ENCODE data around the gene TNFRSF19. TPM values are rescaled to one million over a fixed set of nuclear protein-coding genes. Genes with fewer than 3 reads are reported as not detected.

The TNFRSF19 gene
- total and polyA plus RNA-seq, 10 of the 15 experiments (the other 5 are each of a cell fraction or from before 2014, with no cell fraction given) = 16.4 to 46.2 (median 35.4) TPM

DNA sequence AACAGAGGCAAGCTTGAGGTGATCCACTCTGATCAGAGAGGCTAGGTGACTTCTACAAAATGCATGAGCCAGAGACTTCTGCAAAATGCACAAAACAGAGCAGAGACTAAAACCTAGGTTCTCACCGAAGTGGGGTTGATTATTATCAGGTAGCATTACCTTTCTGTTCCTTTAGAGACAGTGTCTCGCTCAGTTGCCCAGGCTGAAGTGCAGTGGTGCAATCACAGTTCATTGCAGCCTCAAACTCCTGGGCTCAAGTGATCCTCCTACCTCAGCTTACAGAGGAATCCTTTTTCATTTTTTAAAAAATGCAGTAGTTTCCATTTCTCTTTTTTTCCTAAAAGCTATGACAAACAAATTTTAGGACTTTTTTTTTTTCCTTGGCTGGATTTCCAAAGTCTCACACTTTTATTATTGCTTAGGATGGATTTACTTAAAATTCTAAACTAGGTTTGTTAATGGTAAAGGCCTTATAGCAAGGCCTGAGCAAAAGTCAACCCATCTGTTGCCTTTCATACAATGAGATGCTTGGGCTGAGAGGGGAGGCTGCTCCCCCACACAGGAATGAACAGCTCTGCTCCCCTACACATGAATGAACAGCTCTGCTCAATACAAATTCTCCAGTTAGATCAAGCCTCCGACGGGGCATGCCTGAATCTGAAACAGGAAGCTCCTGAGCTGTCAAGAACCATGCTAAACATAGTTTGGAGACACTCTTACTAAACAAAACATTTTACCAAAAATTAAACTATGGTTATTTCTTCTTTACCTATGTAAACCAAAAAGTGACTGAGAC, 18.8 kb upstream of the TNFRSF19 start:
- intact Hi-C loops (cut with micrococcal nuclease; ENCODE audit: unreplicated experiment) (no loop called here), in situ Hi-C loops (cut with MboI) (no loop called here)
- peak; percentile 81 for ATAC-seq
- FAIRE-seq = peak; percentile 82
- POLR2A ChIA-PET = interaction anchor here (2.4 kb wide), 1 partner anchor 11 kb away, joined by 7 read pairs; no protein-coding TSS in a partner anchor
- Histone ChIP-seq H3K36me3 (ENCODE audit: control insufficient read depth in 2 of 2, insufficient read depth in 2 of 2, low read length in 1 of 2) (no peaks in the 10 kb centered on the region), H3K9ac (ENCODE audit: control insufficient read depth, insufficient read depth, low read length) (peak overlapping the region; percentile 44; the same call in 1 of the 2 replicates), H3K9me3 (replicated peaks; ENCODE audit: control insufficient read depth, insufficient read depth, low read length) (0 out of 3 replicates have a peak, but pooled peaks cover 1% of the 10 kb centered on the region), H3K4me1 (ENCODE audit: control insufficient read depth, insufficient read depth, low read length) (peaks cover 10% of the 10 kb centered on the region; the same call in 1 of the 2 replicates), H3K27ac (ENCODE audit: control insufficient read depth, insufficient read depth) (peak overlapping the region; percentile 49), H4K20me1 (ENCODE audit: control insufficient read depth, insufficient read depth) (no peaks in the 10 kb centered on the region), H3K4me2 (ENCODE audit: control insufficient read depth, insufficient read depth) (no peak overlapping the region; the same call in 1 of the 2 replicates), H3K79me2 (ENCODE audit: control insufficient read depth, insufficient read depth, low read length) (no peaks in the 10 kb centered on the region), H3K27me3 (replicated peaks in 1 of 2; ENCODE audit: control insufficient read depth in 2 of 2, insufficient read depth in 2 of 2, low read length in 1 of 2) (peaks cover 0 to 1% of the 10 kb centered on the region in 2 experiments; a peak in 1 of 4 replicates), H2AFZ (ENCODE audit: control insufficient read depth, low read depth, low read length) (peak overlapping the region; percentile 68), H3K4me3 (no peak overlapping the region)
- RAD21 ChIA-PET (ENCODE audit: unreplicated experiment) = interaction anchor here (1.9 kb wide), 1 partner anchor 10 kb away, joined by 6 read pairs; no protein-coding TSS in a partner anchor
- SMC1A ChIA-PET (ENCODE audit: uncharacterized antibody, unreplicated experiment) = interaction anchor here (0.6 to 1.9 kb wide), 3 partner anchors 9 to 454 kb away, joined by 3 to 6 read pairs (median 3); no protein-coding TSS in a partner anchor
- BruUV-seq (replicated peaks) = no TSS peak
- CTCF ChIA-PET = interaction anchor here (0.6 to 0.7 kb wide), 2 partner anchors 19 to 40 kb away, joined by 3 to 5 read pairs; partner anchors contain the start of gene TNFRSF19
- DNase-seq (ENCODE audit: low read depth, low spot score) = no peak
- WGBS (ENCODE audit: insufficient coverage, insufficient replicate concordance, low lambda C conversion rate, missing lambda C conversion rate) = 52% methylated on average over 4 of the region's 4 CpGs
- TF ChIP-seq, protein P1, sequence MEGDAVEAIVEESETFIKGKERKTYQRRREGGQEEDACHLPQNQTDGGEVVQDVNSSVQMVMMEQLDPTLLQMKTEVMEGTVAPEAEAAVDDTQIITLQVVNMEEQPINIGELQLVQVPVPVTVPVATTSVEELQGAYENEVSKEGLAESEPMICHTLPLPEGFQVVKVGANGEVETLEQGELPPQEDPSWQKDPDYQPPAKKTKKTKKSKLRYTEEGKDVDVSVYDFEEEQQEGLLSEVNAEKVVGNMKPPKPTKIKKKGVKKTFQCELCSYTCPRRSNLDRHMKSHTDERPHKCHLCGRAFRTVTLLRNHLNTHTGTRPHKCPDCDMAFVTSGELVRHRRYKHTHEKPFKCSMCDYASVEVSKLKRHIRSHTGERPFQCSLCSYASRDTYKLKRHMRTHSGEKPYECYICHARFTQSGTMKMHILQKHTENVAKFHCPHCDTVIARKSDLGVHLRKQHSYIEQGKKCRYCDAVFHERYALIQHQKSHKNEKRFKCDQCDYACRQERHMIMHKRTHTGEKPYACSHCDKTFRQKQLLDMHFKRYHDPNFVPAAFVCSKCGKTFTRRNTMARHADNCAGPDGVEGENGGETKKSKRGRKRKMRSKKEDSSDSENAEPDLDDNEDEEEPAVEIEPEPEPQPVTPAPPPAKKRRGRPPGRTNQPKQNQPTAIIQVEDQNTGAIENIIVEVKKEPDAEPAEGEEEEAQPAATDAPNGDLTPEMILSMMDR (IDR thresholded peaks at IDR 0.05 in 2 of 3, conservative IDR thresholded peaks at IDR 0.05 in 1 of 3; ENCODE audit: control insufficient read depth in 2 of 3, extremely low read depth in 1 of 3, insufficient read depth in 1 of 3, low read depth in 3 of 3, low read length in 3 of 3) = no peak
- TF ChIP-seq, protein P2, sequence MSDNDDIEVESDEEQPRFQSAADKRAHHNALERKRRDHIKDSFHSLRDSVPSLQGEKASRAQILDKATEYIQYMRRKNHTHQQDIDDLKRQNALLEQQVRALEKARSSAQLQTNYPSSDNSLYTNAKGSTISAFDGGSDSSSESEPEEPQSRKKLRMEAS (IDR thresholded peaks at IDR 0.05; ENCODE audit: low read depth, low read length) = no peak
- TF ChIP-seq, protein P3, sequence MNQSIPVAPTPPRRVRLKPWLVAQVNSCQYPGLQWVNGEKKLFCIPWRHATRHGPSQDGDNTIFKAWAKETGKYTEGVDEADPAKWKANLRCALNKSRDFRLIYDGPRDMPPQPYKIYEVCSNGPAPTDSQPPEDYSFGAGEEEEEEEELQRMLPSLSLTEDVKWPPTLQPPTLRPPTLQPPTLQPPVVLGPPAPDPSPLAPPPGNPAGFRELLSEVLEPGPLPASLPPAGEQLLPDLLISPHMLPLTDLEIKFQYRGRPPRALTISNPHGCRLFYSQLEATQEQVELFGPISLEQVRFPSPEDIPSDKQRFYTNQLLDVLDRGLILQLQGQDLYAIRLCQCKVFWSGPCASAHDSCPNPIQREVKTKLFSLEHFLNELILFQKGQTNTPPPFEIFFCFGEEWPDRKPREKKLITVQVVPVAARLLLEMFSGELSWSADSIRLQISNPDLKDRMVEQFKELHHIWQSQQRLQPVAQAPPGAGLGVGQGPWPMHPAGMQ (IDR thresholded peaks at IDR 0.05; ENCODE audit: borderline replicate concordance) = no peak
- TF ChIP-seq, protein P4, sequence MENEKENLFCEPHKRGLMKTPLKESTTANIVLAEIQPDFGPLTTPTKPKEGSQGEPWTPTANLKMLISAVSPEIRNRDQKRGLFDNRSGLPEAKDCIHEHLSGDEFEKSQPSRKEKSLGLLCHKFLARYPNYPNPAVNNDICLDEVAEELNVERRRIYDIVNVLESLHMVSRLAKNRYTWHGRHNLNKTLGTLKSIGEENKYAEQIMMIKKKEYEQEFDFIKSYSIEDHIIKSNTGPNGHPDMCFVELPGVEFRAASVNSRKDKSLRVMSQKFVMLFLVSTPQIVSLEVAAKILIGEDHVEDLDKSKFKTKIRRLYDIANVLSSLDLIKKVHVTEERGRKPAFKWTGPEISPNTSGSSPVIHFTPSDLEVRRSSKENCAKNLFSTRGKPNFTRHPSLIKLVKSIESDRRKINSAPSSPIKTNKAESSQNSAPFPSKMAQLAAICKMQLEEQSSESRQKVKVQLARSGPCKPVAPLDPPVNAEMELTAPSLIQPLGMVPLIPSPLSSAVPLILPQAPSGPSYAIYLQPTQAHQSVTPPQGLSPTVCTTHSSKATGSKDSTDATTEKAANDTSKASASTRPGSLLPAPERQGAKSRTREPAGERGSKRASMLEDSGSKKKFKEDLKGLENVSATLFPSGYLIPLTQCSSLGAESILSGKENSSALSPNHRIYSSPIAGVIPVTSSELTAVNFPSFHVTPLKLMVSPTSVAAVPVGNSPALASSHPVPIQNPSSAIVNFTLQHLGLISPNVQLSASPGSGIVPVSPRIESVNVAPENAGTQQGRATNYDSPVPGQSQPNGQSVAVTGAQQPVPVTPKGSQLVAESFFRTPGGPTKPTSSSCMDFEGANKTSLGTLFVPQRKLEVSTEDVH (IDR thresholded peaks at IDR 0.05; ENCODE audit: low read depth, partially characterized antibody) = no peak
- TF ChIP-seq NR2C2 (IDR thresholded peaks at IDR 0.05; ENCODE audit: borderline replicate concordance, control insufficient read depth, insufficient read length, low read depth) = no peak
- TF ChIP-seq, protein P5, sequence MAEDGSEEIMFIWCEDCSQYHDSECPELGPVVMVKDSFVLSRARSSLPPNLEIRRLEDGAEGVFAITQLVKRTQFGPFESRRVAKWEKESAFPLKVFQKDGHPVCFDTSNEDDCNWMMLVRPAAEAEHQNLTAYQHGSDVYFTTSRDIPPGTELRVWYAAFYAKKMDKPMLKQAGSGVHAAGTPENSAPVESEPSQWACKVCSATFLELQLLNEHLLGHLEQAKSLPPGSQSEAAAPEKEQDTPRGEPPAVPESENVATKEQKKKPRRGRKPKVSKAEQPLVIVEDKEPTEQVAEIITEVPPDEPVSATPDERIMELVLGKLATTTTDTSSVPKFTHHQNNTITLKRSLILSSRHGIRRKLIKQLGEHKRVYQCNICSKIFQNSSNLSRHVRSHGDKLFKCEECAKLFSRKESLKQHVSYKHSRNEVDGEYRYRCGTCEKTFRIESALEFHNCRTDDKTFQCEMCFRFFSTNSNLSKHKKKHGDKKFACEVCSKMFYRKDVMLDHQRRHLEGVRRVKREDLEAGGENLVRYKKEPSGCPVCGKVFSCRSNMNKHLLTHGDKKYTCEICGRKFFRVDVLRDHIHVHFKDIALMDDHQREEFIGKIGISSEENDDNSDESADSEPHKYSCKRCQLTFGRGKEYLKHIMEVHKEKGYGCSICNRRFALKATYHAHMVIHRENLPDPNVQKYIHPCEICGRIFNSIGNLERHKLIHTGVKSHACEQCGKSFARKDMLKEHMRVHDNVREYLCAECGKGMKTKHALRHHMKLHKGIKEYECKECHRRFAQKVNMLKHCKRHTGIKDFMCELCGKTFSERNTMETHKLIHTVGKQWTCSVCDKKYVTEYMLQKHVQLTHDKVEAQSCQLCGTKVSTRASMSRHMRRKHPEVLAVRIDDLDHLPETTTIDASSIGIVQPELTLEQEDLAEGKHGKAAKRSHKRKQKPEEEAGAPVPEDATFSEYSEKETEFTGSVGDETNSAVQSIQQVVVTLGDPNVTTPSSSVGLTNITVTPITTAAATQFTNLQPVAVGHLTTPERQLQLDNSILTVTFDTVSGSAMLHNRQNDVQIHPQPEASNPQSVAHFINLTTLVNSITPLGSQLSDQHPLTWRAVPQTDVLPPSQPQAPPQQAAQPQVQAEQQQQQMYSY (CRISPR knock-in tag; IDR thresholded peaks at IDR 0.05) = no peak
- no peak for TF ChIP-seq MTA3 (IDR thresholded peaks at IDR 0.05; ENCODE audit: borderline replicate concordance, low read length)
- no peak for TF ChIP-seq ZBED1 (IDR thresholded peaks at IDR 0.05; ENCODE audit: borderline replicate concordance)
- no peak for TF ChIP-seq MTA2 (IDR thresholded peaks at IDR 0.05; ENCODE audit: low read depth)
- TF ChIP-seq SRF (IDR thresholded peaks at IDR 0.05; ENCODE audit: low read depth in 2 of 2, low read length in 2 of 2) = no peak
- TF ChIP-seq HCFC1 (IDR thresholded peaks at IDR 0.05; ENCODE audit: low read length) = no peak

Data from GM12878 (cell line).